ENCODE results near the gene ZDHHC11B.

ZDHHC11B gene

GRCh38 chr5:759781-760362 lies 24.7 kb downstream of the ZDHHC11B start:
- peaks cover 7% of the 10 kb centered on the region; the same call in 1 of the 2 replicates for H3K9me3 ChIP-seq (ENCODE audit: control insufficient read depth, insufficient read depth, low read length)
- no peak overlapping the region for H3K4me3 ChIP-seq (ENCODE audit: low read length)
- TF ChIP-seq EZH2phosphoT487 (IDR thresholded peaks at IDR 0.05; ENCODE audit: borderline replicate concordance, low read length) (no peak), CTCF (IDR thresholded peaks at IDR 0.05; ENCODE audit: low read depth, low read length, poor library complexity, severe bottlenecking) (no peak)
- no peak overlapping the region for H3K27ac ChIP-seq (ENCODE audit: low read depth, low read length)
- H3K4me1 ChIP-seq (ENCODE audit: control insufficient read depth, low read length) = no peaks in the 10 kb centered on the region
- H3F3A ChIP-seq (ENCODE audit: control insufficient read depth, insufficient read depth) = no peaks in the 10 kb centered on the region
- H3K36me3 ChIP-seq (ENCODE audit: control insufficient read depth, low read length) = no peaks in the 10 kb centered on the region
- H4K20me1 ChIP-seq (ENCODE audit: control insufficient read depth, insufficient read depth, low read depth, low read length) = 0 out of 2 replicates have a peak, but pooled peaks cover 3% of the 10 kb centered on the region
- H3K9me2 ChIP-seq (replicated peaks; ENCODE audit: control insufficient read depth, low read length) = no peaks in the 10 kb centered on the region
- H3K4me2 ChIP-seq (ENCODE audit: low read length) = no peak overlapping the region
- H3K79me2 ChIP-seq (ENCODE audit: control insufficient read depth, low read length) = no peaks in the 10 kb centered on the region
- no peaks in the 10 kb centered on the region for H3K27me3 ChIP-seq (ENCODE audit: control insufficient read depth, low read length)

- Histone ChIP-seq H3K79me2 (ENCODE audit: control insufficient read depth, low read length) (no peaks in the 10 kb centered on the region), H3K9me3 (ENCODE audit: control insufficient read depth, insufficient read depth, low read length) (peaks cover 4% of the 10 kb centered on the region; the same call in 1 of the 2 replicates), H3K36me3 (ENCODE audit: control insufficient read depth, low read length) (no peaks in the 10 kb centered on the region), H3K4me1 (ENCODE audit: control insufficient read depth, low read length) (no peaks in the 10 kb centered on the region), H3K27ac (ENCODE audit: low read depth, low read length) (no peak overlapping the region), H3K9me2 (replicated peaks; ENCODE audit: control insufficient read depth, low read length) (no peaks in the 10 kb centered on the region), H3K4me3 (ENCODE audit: low read length) (no peak overlapping the region), H3K27me3 (ENCODE audit: control insufficient read depth, low read length) (no peaks in the 10 kb centered on the region), H3K4me2 (ENCODE audit: low read length) (no peak overlapping the region), H4K20me1 (ENCODE audit: control insufficient read depth, insufficient read depth, low read depth, low read length) (0 out of 2 replicates have a peak, but pooled peaks cover 3% of the 10 kb centered on the region), H3F3A (ENCODE audit: control insufficient read depth, insufficient read depth) (no peaks in the 10 kb centered on the region)
- TF ChIP-seq EZH2phosphoT487 (IDR thresholded peaks at IDR 0.05; ENCODE audit: borderline replicate concordance, low read length) = no peak
- TF ChIP-seq CTCF (IDR thresholded peaks at IDR 0.05; ENCODE audit: low read depth, low read length, poor library complexity, severe bottlenecking) = no peak
Measured at GRCh38 chr5:759111-759751, 25.3 kb downstream of the ZDHHC11B start.

GRCh38 chr5:758698-759053 lies 25.9 kb downstream of the ZDHHC11B start:
- no peak overlapping the region for H3K4me3 ChIP-seq (ENCODE audit: low read length)

More at GRCh38 chr5:758698-759053, 25.9 kb downstream of the ZDHHC11B start:
- no peaks in the 10 kb centered on the region for H3F3A ChIP-seq (ENCODE audit: control insufficient read depth, insufficient read depth)
- no peak overlapping the region for H3K27ac ChIP-seq (ENCODE audit: low read depth, low read length)
- H3K9me2 ChIP-seq (replicated peaks; ENCODE audit: control insufficient read depth, low read length) = no peaks in the 10 kb centered on the region
- H3K79me2 ChIP-seq (ENCODE audit: control insufficient read depth, low read length) = no peaks in the 10 kb centered on the region
- no peak overlapping the region for H3K4me2 ChIP-seq (ENCODE audit: low read length)
- no peaks in the 10 kb centered on the region for H3K27me3 ChIP-seq (ENCODE audit: control insufficient read depth, low read length)
- TF ChIP-seq EZH2phosphoT487 (IDR thresholded peaks at IDR 0.05; ENCODE audit: borderline replicate concordance, low read length) (no peak), CTCF (IDR thresholded peaks at IDR 0.05; ENCODE audit: low read depth, low read length, poor library complexity, severe bottlenecking) (no peak)
- no peaks in the 10 kb centered on the region for H3K36me3 ChIP-seq (ENCODE audit: control insufficient read depth, low read length)
- H3K9me3 ChIP-seq (ENCODE audit: control insufficient read depth, insufficient read depth, low read length) = no peaks in the 10 kb centered on the region
- no peaks in the 10 kb centered on the region for H3K4me1 ChIP-seq (ENCODE audit: control insufficient read depth, low read length)
- 0 out of 2 replicates have a peak, but pooled peaks cover 3% of the 10 kb centered on the region for H4K20me1 ChIP-seq (ENCODE audit: control insufficient read depth, insufficient read depth, low read depth, low read length)

All from DOHH2 (cell line).